Stomach smooth muscle (tissue), 2 donors: ENCODE measurements around the gene NEK6.
A peak's percentile ranks its signal among the peaks of the same experiment; 100 is the strongest.

Experiments used
- H3K27ac ChIP-seq: one replicate; pipeline ENCODE4 v1.7.0; 2013; ENCODE audit warnings: mild to moderate bottlenecking, low read length, inconsistent platforms
- H3K27me3 ChIP-seq, 2 donors: one replicate each; pipeline ENCODE4 v1.7.0; 2013; ENCODE audit warnings: low read length in 2 of 2; ENCODE audit not compliant: insufficient read depth in 2 of 2, control insufficient read depth in 1 of 2
- H3K36me3 ChIP-seq, 2 donors: one replicate each; pipeline ENCODE4 v1.7.0; 2013; ENCODE audit warnings: low read length in 2 of 2; ENCODE audit not compliant: control insufficient read depth in 2 of 2, insufficient read depth in 2 of 2
- H3K4me1 ChIP-seq: one replicate; pipeline ENCODE4 v1.7.0; 2013; ENCODE audit warnings: low read length; ENCODE audit not compliant: control insufficient read depth, insufficient read depth
- H3K4me3 ChIP-seq, 2 donors: one replicate each; pipeline ENCODE4 v1.7.0; 2013; ENCODE audit warnings: low read length in 2 of 2
- H3K9ac ChIP-seq, 2 donors: one replicate each; pipeline ENCODE4 v1.7.0; 2013; ENCODE audit warnings: low read length in 2 of 2, mild to moderate bottlenecking in 1 of 2
- H3K9me3 ChIP-seq, 2 donors: one replicate each; pipeline ENCODE4 v1.7.0; 2013; ENCODE audit warnings: low read length in 2 of 2; ENCODE audit not compliant: control insufficient read depth in 2 of 2
- donor health status: healthy.
- donor health status: Pancreatic carcinoma.

NEK6 gene

GRCh38 chr9:124337562-124337961, 79.8 kb downstream of the NEK6 start:
- Histone ChIP-seq H3K9ac (no peak overlapping the region), H3K4me3 (no peak overlapping the region), H3K27ac (no peak overlapping the region), H3K9me3 (peaks cover 4 to 8% of the 10 kb centered on the region in 2 donors), H3K27me3 (no peaks in the 10 kb centered on the region), H3K36me3 (peaks cover 12 to 16% of the 10 kb centered on the region in 2 donors), H3K4me1 (peaks cover 3% of the 10 kb centered on the region)

DNA sequence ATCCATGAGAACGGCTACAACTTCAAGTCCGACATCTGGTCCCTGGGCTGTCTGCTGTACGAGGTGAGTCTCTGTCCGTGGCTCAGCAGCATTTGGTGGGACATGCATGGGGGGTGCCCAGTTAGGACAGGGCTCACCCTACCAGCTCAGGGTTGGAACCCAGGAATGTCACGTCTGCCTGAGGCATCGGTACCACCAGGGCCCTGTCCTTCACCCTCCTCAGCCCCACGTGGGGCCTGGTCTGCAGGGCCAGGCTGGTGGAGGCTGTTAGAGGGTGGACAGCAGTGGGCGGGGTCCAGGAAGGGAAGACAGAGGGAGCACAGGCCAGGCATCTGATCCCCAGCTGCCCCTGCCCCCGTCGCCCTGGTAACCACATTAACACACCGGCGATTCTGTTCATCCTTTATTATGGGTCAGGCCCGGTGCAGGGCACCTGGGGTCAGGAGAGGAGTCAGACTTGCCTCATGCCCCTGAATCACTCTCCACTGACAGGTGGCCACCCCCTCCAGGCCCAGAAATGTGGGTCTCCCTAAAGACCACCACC, 81.9 kb downstream of the NEK6 start:
- Histone ChIP-seq H3K36me3 (peaks cover 12 to 13% of the 10 kb centered on the region in 2 donors), H3K4me1 (peaks cover 14% of the 10 kb centered on the region), H3K27ac (no peak overlapping the region), H3K27me3 (no peaks in the 10 kb centered on the region), H3K9ac (no peak overlapping the region), H3K9me3 (peaks cover 4 to 8% of the 10 kb centered on the region in 2 donors), H3K4me3 (no peak overlapping the region)

- Histone ChIP-seq H3K9ac (no peak overlapping the region), H3K9me3 (peaks cover 4 to 8% of the 10 kb centered on the region in 2 donors), H3K27me3 (no peaks in the 10 kb centered on the region), H3K4me3 (no peak overlapping the region), H3K27ac (no peak overlapping the region), H3K4me1 (peaks cover 14% of the 10 kb centered on the region), H3K36me3 (peaks cover 11 to 12% of the 10 kb centered on the region in 2 donors)
Observed at GRCh38 chr9:124340219-124341069, 82.7 kb downstream of the NEK6 start.

- H3K36me3 ChIP-seq, result peaks cover 11 to 12% of the 10 kb centered on the region in 2 donors
- H3K4me3 ChIP-seq, result no peak overlapping the region
- H3K27ac ChIP-seq, result no peak overlapping the region
- H3K9ac ChIP-seq, result no peak overlapping the region
- H3K9me3 ChIP-seq, result peaks cover 4 to 8% of the 10 kb centered on the region in 2 donors
- peaks cover 14% of the 10 kb centered on the region for H3K4me1 ChIP-seq
- no peaks in the 10 kb centered on the region for H3K27me3 ChIP-seq
Observed at GRCh38 chr9:124341455-124342170, 83.9 kb downstream of the NEK6 start.

GRCh38 chr9:124342402-124342775, 84.6 kb downstream of the NEK6 start:
- H3K4me1 ChIP-seq, result peaks cover 14% of the 10 kb centered on the region
- peaks cover 8 to 11% of the 10 kb centered on the region in 2 donors for H3K36me3 ChIP-seq
- no peaks in the 10 kb centered on the region for H3K27me3 ChIP-seq
- peak overlapping the region in 1 of 2 donors; percentile 14 for H3K9ac ChIP-seq
- H3K27ac ChIP-seq, result peak overlapping the region; percentile 11
- H3K4me3 ChIP-seq, result peak overlapping the region; percentile 11 to 35
- H3K9me3 ChIP-seq, result peaks cover 4% of the 10 kb centered on the region in 2 donors

DNA sequence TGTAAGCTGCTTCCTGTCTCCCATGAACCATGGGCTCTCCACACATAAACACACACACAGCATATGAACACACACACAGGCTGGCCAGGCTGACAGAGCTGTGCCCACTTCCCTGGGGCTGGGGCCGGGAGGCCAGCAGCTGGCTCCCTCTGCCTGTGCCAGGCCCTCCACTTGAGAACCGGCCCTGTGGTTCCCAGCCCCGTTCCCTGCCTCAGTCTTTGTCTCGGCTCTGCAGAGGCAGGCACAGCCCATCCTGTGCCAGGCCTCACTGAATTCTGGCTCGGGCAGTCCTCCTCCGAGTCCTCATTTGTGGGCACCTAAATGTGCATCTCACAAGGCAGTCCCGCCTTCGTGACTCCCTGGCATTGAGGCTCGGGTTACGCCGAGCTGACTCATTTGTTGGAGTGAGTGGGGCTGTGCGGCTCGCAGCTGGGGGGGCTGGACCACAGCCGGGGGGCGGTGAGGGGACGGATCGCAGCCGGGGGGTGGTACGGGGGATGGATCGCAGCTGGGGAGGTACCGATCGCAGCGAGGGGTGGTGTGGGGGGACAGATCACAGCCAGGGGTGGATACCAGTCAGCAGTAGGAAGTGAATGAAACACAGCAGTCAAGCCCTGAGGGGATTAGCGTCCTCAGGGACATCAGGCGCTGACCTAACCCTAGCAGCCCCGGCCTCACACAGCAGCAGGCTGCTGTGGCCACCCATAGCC, 85.2 kb downstream of the NEK6 start:
- Histone ChIP-seq H3K36me3 (peaks cover 5 to 10% of the 10 kb centered on the region in 2 donors), H3K27ac (peak overlapping the region; percentile 11), H3K9ac (peak overlapping the region; percentile 36 to 55), H3K4me3 (peak overlapping the region; percentile 11 to 54), H3K4me1 (peaks cover 14% of the 10 kb centered on the region), H3K9me3 (no peaks in the 10 kb centered on the region), H3K27me3 (no peaks in the 10 kb centered on the region)

GRCh38 chr9:124343533-124344290, 86.0 kb downstream of the NEK6 start:
- Histone ChIP-seq H3K36me3 (peaks cover 9 to 14% of the 10 kb centered on the region in 2 donors), H3K27me3 (no peaks in the 10 kb centered on the region), H3K4me3 (peak overlapping the region in 1 of 2 donors; percentile 54), H3K4me1 (peaks cover 14% of the 10 kb centered on the region), H3K9me3 (no peaks in the 10 kb centered on the region), H3K27ac (no peak overlapping the region), H3K9ac (peak overlapping the region; percentile 36 to 55)

DNA sequence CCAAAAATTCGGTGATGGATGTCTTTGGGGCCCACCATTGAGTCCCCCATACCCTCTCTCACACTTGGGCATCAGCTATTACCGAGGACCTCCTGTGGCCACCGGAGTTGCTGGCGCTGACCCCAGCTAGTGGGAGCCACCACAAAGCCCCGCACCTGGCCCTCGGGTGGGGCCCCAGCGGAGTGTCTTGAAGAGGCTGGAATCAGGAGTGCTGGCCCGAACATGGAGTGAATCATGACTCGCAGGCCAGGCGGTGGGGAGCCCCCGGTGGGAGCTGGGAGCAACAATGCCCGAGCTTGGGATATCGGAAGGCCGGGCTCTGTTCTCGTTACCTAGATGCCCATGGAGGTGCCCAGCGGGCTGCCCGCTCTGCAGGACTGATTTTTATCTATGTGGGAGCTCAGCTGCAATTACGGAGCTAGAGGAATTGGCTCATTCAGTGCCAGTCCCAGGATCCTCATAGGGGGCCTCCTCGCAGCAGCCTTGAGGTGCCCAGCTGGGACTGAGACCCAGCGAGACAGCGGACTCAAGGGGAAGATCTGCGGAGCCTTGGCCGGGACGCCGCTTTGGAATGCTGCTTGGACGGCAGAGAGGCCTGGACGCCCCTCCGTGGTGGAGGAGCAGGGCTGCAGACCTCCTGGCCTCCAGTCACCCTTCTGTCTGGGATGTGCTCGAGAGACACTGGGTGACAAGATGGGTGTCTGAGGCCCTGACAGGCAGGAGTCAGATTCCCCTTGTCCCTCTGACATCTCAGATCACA, 86.7 kb downstream of the NEK6 start:
- Histone ChIP-seq H3K36me3 (peaks cover 11 to 17% of the 10 kb centered on the region in 2 donors), H3K4me1 (peaks cover 14% of the 10 kb centered on the region), H3K27me3 (no peaks in the 10 kb centered on the region), H3K9ac (no peak overlapping the region), H3K4me3 (no peak overlapping the region), H3K9me3 (no peaks in the 10 kb centered on the region), H3K27ac (no peak overlapping the region)

DNA sequence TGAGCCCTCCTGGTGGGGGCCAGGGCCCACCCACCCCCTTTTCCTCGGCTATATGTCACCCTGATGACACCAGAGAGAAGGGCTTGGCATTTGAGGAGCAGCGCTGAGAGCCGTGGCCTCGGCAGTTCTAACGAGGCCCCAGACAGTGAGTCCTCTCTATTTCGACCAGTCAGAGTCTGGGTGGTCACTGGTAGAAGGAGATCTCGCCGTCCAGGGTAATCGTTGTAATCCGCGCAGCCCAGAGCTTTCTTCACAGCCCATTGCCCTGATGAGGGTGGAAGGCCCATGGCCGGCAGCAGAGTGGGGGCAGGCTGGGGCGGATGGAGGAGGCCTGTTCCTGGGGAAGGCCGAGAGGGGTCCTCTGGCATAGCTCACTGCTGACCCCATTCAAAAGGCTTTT, 87.3 kb downstream of the NEK6 start:
- H3K4me3 ChIP-seq, result no peak overlapping the region
- H3K36me3 ChIP-seq, result peaks cover 14 to 21% of the 10 kb centered on the region in 2 donors
- H3K9me3 ChIP-seq, result no peaks in the 10 kb centered on the region
- H3K27ac ChIP-seq, result no peak overlapping the region
- peaks cover 14% of the 10 kb centered on the region for H3K4me1 ChIP-seq
- no peak overlapping the region for H3K9ac ChIP-seq
- H3K27me3 ChIP-seq, result no peaks in the 10 kb centered on the region
